HK-2 (cell line): ENCODE results near the gene CHEK1.
"Not testable (repeated sequence)": the region's sequence is repeated elsewhere in the genome, so short reads cannot be mapped to it uniquely, and the experiment has no call there.

Experiments used
- DNase-seq: peaks from one replicate; pipeline ENCODE4 v3.0.0-alpha.2; 2018; ENCODE audit not compliant: unreplicated experiment

Gene CHEK1

DNA sequence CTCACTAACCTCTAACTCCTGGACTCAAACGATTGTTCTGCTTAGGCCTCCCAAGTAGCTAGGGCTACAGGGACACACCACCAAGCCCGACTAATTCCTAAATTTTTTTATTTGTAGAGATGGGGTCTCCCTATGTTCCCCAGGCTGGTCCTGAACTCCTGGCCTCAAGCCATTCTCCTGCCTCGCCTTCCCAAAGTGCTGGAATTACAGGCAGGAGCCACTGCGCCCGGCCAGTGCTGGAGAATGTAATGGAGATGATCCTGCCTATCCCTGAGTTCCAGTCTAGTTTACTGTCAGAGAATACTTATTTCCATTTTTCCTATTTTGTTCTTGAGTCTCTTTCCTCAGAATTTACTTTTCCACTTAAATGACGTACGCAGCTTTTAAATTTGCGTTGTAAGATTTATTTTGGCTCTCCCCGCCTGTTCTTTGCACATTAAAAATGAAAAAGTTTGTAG is at the start of gene CHEK1:
Gene CHEK1 (plus strand): TSS at position 408 of the 458 bp plus-strand sequence. CDS start 1,606 bp downstream, outside the sequence.
- peak; percentile 4 for DNase-seq

DNA sequence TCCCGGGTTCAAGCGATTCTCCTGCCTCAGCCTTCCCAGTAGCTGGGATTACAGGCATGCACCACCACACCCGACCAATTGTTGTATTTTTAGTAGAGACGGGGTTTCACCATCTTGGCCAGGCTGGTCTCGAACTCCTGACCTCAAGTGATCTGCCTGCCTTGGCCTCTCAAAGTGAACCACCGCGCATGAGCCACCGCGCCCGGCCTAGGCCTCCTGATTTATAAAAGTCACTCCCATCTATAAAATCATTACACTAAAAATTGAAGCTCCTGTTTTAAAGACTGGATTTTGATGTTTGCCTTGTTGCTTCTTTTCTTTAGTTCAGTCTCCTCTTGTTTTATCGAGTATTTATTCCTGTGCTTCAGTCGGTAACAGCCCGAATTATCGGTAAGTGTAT is 47.8 kb upstream of the CHEK1 start:
- not testable (repeated sequence) for DNase-seq

DNA sequence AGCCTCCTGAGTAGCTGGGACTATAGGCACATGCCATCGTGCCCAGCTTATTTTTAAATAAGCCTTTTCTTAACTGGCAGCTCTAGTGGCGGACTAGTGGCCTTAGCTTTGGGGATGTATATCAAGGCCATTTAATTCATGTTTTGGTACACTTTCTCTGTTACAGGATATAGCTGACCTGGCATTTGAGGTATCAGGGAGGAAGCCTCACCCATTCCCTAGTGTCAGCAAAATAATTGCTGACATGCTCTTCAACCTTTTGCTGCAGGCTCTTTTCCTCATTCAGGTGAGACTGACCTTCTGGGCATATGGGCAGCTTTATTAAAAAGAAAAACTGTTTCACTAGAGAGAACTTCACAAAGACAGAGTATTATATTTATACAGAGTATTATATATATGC is 46.2 kb upstream of the CHEK1 start:
- DNase-seq, result no peak

DNA sequence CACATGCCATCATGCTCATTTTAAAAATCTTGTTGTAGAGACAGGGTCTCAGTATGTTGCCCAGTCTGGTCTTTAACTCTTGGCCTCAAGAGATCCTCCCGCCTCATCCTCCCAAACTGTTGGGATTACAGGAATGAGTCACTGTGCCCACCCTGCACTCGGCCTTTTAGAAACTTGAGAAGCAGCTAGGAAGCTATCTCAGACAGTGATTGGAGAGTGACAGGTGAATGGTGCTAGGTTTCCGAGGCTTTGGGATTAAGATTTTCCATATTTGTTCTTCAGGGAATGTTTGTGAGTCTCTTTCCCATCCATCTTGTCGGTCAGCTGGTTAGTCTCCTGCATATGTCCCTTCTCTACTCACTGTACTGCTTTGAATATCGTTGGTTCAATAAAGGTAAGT is 45.2 kb upstream of the CHEK1 start:
- no peak for DNase-seq

DNA sequence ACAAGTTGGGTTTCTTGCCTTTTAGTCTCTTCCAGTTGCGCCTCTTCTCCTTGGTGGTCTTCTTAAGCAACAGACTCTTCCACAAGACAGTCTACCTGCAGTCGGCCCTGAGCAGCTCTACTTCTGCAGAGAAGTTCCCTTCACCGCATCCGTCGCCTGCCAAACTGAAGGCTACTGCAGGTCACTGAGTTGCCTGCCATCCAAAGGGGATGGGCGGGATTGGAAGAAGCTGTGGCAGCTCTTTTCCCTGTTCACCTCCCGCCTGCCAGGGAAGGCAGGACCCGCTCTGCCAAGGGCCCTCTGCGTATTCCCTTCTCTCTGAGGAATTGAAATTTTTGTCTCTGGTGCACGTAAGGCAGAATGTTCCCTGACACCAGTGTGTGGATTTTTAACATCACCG is 41.5 kb upstream of the CHEK1 start:
- DNase-seq, result no peak

DNA sequence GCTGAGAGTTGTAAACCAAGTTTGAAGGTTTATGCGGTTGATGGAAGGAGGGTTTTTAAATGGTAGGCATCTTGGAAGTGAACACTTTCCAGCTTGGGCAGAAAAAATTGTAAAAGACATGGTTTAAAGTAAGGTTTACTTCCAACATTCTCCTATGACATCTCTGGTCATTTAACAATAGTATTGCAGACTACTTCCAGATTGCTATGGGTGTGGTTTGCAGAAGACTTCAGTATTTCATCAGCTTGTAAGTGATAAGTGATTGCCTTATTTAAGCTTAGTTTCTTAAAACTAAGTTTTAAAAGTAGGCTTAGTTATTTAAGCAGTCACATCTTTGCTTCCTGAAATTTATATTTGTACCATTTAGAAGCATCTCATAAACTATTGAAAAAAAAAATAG is 39.5 kb upstream of the CHEK1 start:
- no peak for DNase-seq

DNA sequence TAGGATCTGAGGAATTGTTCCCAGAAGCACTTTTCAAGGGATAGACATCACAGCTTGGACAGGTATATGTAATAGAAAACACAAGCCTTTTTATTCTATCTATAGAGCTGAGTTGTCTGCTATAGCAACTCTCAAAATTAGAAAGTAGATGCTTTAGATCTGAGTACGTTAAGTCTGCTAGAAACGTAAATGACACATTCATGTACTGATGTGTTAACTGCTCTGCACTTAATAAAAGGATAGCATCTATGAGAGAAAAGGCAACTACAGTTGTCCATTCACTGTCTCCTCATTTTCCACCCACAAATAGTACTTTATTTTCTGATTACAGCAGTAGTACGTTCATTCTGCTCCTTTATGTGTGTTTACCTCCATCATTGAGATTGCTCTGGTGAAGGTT is 38.3 kb upstream of the CHEK1 start:
- no peak for DNase-seq

DNA sequence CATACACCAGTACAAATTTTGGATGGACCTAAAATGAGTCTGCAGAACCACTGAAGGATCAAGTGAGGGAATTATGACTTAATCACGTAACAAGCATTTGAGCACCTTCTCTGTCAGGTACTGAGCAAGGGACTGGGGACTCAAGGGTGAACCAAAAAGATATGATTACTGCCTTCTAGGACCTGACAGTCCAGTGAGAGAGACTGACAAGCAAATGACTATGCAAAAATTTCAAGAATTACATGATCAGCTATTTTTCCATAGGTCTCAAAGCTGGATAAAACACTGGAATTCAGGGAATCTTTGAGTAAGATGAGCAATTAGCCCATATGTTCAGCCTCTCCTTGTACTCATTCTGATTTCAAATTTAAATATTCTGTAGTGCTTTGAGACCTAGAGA is 37.5 kb upstream of the CHEK1 start:
- no peak for DNase-seq

DNA sequence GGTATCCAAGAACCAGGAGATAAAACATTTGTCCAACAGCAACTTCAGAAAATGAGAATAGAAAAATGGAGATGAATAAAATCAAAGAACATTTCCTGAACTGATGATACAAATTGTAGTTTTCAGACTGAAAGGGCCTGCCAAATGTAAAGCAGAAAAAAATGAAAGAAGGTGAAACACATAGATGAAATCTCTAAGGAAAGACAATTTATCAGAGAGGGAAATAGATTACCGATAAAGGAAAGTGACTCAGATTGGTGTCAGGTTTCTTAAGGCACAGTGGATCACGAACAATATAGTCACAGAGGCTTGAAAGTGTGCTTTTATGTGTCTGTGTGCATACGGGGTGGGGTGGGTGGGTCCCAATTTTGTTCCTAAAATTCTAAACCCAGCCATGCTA is 36.5 kb upstream of the CHEK1 start:
- no peak for DNase-seq

DNA sequence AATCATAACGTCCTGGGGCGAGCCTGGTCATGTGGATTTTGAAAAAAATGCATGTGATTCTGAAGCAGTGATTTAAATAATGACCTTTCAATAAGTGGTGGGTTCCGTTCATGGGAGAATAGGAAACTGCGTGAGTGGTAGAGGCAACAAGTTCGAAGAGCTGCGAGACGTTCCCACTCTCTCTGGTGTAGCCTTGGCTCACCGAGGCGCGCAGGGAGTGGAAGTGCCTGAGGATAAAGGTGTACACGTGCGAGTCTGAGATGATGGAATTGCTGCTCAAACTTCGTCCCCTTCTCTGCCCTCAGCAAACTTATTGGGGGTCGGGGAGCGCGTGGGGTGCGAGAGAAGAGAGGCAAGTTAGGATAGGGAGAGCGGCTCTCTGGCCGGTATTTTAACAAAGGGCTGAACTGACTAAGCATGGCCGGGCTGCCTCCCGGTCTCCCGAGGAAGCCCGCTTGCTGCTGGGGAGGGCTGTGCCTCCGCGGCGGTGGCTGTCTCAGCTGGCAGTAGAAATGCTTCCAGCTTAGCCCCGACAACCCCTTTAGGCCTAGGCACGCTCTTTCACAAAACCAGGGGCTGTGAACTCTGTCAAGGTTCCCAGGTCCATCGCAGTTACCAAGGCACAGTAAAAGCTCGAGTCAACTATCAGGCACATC is 33.2 kb upstream of the CHEK1 start:
- DNase-seq, result peak; percentile 59

DNA sequence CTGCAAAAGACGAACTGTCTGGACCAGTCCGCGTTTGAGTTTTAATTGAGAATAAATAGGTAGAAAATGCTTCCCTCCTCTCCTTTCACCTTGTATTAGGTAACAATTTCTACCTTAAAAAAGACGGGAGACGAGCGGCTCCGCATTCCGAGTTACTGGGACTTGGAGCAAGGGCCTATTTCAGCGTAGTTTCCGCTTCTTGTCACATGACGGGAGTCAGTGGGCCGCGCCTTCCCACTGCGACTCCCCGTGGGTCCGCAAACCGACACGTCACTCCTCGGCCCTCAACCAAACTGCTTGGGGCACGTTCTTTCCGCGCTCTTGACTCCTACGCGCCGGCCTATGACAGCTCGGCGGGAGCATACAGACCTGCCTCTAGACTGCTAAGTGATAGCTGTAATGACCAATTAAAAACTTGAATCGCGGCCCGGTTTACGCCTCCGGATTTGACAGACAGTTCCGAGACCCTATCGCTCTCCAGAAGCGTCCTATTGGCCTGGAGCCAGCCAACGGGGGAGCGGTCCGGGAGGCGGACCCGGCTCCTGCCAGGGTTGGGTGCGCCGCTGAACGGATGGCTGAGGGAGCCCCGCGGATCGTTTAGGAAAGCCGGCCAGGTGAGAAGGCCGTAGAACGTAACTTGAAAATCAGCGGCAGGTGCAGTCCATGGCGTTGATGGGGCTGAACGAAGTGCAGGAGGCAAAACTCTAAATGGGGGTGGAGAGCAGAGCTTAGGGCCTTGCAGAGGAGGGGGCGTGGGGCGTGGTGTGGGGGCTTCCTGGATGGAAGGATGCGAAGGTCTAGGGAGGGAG is 32.5 kb upstream of the CHEK1 start, which contains the start of gene STT3A:
Gene STT3A (plus strand): TSS at position 548 of the 809 bp plus-strand sequence. CDS start 3,064 bp downstream, outside the sequence.
- peak; percentile 96 for DNase-seq

DNA sequence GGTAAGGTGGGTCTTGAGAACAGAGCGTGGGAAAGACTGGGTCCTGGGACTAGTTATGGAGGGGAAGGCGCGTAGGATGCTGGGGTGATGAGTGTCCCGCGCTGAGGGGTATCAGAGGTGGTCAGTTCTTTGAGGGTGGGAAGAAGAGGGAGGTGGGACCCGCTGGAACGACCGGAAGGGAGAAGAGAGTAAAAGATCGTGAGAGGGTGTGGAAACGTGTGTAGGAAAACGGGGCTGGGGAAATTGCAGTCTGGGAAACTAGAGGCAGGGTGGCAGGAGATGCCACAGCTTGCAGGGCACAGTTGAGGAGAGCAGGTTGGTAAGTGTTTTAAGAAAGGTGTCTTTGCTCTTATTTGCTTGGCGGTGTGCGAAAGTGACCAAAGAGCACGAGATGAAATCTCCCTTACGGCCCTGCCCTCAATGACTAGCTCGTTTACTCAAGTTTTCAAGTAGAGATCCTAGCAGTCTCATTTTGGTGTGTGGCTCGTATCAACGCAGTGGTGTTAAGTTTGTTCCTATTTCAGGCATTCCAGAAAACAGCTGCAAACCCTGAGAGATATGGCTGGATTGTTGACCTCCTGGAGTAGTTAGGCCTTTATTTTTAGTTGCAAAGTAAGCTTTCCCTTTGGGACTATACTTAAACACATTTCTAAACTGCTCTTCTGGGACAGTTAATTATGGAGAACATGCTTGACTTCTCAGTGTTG is 31.7 kb upstream of the CHEK1 start:
- DNase-seq, result peak; percentile 45

DNA sequence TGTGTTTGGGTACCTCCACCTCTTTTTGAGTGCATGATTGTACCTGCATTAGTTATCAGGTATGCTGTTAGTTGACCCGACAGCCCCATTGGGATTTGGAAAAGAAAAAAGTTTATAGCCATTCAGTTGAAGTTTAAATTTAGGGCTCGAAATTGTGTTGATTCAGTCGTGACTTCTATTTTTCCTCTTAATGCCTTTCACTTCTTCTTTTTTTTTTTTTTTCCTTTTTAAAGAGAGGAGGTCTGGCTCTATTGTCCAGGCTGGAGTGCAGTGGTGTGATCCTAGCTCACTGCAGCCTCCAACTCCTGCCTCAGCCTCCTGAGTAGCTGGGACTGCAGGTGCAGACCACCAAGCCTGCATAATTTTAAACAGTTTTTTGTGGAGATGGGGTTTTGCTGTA is 30.0 kb upstream of the CHEK1 start:
- DNase-seq, result no peak

DNA sequence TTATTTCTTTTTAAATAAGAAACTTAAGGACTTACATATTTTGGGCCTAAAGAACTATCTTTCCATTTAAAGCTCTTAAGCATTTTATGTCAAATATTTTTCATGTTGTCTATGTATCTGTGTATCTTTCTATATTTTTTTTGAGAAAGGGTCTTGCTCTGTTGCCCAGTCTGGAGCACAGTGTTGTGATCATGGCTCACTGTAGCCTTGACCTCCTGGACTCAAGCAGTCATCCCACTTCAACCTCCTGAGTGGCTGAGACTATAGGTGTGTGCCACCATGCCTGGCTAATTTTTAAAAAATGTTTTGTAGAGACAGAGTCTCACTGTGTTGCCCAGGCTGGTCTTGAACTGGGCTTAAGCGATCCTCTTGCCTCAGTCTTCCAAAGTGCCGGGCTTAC is 24.3 kb upstream of the CHEK1 start:
- DNase-seq, result no peak

DNA sequence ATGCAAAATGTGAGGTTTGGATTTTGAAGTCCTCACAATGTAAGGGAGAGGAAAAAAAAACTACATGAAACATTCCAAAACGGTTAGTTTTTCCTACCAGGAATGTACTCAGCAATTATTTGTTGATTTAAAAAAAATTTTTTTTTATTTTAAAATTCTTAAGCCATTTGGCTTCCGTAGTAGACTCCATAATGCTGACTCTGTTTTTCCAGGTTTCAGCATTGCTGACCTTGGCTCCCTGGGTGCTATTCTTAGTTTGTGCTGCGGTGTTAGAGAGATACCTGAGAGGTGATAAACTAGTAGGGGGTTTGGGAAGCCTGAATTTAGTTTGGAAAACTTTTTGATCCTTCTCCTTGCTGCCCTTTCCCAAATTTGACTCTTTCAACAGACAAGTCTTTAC is 21.8 kb upstream of the CHEK1 start:
- DNase-seq, result no peak

DNA sequence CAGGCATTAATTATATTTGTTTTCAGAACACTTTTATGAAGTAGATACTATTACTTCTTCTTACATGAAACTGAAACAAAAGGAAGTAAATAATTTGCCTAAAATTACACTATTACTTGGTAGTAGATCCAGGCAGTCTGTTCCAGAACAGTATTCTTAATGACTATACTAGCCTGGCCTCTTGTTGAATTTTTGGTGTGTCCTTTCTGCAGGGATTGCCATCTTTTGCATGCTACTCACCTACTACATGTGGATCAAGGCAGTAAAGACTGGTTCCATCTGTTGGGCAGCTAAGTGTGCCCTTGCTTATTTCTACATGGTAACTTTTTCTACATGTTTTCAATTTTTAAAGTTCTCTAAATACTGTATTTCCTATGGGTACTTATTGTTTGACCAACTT is 19.5 kb upstream of the CHEK1 start:
- no peak for DNase-seq

DNA sequence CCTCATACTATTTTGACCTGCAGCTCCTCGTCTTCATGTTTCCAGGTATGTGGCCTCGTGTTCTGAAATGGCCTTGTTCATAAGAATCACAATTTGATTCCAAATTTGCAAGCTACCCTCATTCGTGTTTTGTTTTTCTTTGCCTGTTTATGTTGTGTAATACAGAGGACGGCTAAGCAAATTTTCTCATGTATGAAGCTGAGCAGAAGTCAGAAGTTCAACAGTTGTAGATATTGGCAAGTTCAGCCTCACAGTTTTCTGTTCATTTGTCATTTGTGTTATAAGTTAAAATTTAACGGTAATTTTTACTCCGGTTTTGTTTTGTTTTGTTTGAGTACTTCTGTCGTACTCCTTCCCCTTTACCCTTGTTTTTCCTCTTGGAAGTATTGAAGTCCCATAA is 15.4 kb upstream of the CHEK1 start:
- no peak for DNase-seq

DNA sequence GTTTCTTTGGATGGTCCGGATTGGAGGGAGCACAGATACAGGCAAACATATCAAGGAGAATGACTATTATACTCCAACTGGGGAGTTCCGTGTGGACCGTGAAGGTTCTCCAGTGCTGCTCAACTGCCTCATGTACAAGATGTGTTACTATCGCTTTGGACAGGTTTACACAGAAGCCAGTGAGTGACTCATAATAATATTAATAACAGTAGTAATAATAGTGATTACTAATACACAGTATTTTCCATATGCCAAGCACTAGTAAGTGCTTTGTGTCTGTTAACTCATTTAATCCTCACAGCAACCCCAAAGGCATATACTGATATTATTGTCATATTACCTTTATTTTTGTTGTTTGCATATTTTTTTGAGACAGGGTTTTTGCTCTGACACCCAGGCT is 6.6 kb upstream of the CHEK1 start:
- no peak for DNase-seq

DNA sequence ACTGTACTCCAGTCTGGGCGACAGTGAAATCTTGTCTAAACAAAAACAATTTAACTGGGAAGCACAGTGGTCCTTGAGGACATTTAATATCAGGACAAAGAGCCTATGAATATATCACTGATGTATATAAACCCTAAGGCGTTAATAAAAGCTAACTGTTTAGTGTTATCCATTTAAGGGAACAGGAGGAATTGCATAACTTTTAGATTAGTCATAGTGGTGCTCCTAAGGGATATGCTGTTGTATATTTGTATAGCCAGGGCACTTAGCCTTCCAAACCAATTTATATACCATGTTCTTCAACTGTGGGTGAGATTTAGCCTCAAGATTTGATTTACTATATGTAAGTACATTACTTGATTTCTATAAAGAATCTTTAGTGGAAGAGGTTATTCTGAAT is 3.0 kb upstream of the CHEK1 start:
- no peak for DNase-seq

DNA sequence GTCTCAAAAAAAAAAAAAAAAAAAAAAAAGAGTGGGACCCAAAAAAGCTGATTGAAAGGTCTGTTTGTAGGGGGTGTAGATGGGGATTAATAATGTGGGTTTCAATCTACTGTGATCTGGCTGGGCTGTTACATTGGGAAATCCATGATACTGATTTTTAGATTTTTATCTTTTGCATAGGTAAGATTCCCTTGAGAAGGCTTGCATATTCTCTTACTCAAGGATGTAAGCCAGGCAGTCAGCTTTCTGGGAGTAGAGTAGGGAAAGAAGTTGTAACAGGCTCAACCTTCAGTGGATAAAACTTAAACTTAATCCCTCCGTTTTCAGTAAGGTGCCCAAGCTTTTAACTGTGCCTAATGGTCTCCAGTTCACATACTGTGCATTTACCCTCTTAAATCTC is 1.9 kb upstream of the CHEK1 start:
- DNase-seq, result no peak

DNA sequence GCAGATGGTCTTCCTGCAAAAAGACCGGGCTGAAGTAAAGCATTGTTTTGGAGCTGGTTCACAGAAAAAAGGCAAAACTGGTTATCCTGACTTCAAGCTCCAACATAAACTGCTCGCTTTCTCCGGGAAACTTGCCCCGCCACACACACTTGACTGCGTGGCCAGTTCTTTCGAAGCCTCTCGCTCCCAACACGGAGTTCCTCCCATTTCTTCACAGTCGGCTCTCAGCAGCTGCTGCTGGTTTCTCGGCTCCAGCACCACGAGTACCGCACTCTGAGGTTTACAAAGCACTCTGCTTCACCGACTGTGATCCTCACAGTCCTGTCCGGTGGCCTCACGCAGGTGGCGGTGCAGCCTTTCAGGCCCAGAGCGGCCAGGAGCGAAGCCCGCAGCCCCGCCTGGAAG is 264 bp downstream of the CHEK1 start:
- no peak for DNase-seq

DNA sequence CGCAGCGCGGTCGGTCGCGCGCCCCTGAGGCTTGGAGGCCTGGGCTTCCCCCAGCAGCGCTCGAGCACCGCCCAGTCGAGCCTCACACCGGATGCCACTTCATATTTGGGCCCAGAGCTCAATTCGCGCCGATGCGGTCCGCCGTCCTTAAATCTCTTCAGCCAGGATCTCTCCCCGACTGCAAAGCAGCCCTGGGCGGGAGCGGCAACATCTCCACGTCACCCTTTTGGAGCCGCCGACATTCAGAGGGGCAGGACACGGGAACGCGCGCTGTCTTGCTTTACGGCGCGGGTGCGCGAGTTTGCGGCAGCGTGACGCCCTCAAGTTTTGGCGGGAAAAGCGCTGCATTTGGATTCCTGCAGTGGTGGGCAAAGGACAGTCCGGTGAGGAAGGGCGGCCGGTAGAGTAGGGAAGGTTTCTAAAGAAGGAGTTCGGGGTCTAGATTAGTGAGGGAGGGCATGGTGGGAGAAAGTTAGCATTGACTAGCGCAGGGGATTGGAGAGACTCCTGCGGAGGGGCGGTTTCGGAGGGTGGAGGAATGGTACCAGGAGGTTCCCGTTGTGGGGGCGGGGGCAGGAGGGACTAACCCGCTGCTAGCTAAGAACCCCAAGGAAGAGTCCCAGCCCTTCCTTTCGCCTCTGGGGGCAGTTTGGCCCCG is 796 bp downstream of the CHEK1 start:
- peak; percentile 87 for DNase-seq
